Peyer's patch (tissue), 4 donors: ENCODE data around the gene SLC6A9.

Experiments used
- POLR2A ChIP-seq, 2 donors: fragments of 450-650 bp; IDR thresholded peaks; one replicate each; pipeline ENCODE4 v1.5.1; 2017; ENCODE audit warnings: antibody characterized with exemption in 2 of 2, mild to moderate bottlenecking in 2 of 2, moderate library complexity in 2 of 2
- TF ChIP-seq, protein P1 (sequence below), 6 experiments: fragments of 450-650 bp in 4 of 6; fragments of 200-600 bp in 2 of 6; sonication (generic) in 1 of 6; IDR thresholded peaks; one replicate each; pipeline ENCODE4 v1.5.1; 2017 to 2019; ENCODE audit warnings: antibody characterized with exemption in 6 of 6, mild to moderate bottlenecking in 3 of 6, moderate library complexity in 1 of 6

DNA sequence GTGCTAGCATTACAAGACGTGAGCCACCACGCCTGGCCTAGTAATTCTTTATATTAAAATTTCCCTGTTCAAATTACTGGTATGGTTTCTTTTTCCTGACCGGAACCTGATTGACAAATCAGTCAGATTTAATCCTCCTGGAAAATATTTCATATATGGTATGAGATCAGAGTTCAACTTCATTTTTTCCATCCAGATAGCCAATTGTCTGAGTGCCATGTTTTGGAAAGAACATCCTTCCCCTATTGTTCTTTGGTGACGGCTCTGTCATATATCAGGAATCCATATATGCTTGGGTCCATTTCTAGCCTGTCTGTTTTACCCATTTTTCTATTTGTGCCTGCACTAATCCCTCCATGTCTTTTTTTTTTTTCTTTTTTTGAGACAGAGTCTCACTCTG lies 48.3 kb upstream of the SLC6A9 start:
- TF ChIP-seq, protein P1, sequence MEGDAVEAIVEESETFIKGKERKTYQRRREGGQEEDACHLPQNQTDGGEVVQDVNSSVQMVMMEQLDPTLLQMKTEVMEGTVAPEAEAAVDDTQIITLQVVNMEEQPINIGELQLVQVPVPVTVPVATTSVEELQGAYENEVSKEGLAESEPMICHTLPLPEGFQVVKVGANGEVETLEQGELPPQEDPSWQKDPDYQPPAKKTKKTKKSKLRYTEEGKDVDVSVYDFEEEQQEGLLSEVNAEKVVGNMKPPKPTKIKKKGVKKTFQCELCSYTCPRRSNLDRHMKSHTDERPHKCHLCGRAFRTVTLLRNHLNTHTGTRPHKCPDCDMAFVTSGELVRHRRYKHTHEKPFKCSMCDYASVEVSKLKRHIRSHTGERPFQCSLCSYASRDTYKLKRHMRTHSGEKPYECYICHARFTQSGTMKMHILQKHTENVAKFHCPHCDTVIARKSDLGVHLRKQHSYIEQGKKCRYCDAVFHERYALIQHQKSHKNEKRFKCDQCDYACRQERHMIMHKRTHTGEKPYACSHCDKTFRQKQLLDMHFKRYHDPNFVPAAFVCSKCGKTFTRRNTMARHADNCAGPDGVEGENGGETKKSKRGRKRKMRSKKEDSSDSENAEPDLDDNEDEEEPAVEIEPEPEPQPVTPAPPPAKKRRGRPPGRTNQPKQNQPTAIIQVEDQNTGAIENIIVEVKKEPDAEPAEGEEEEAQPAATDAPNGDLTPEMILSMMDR (IDR thresholded peaks at IDR 0.05), result no peak
- TF ChIP-seq POLR2A (IDR thresholded peaks at IDR 0.05), result no peak
